HG03354 (cell line): ENCODE data around the gene HOXB6.

ENCODE experiments used
- ATAC-seq: cut with Tn5 transposase; IDR thresholded peaks from one replicate; pipeline ENCODE4 v1.9.1; 2021; ENCODE audit warnings: mild to moderate bottlenecking; ENCODE audit not compliant: unreplicated experiment, poor library complexity, severe bottlenecking

Gene HOXB6

GRCh38 chr17:48571024-48571818, 33.6 kb downstream of the HOXB6 start:
- no peak for ATAC-seq

- ATAC-seq, result no peak
These were observed 34.3 kb downstream of the HOXB6 start for GRCh38 chr17:48570325-48571023.

- ATAC-seq, result no peak
These were observed 35.0 kb downstream of the HOXB6 start for GRCh38 chr17:48569674-48570324.

GRCh38 chr17:48569240-48569582, 35.6 kb downstream of the HOXB6 start:
- no peak for ATAC-seq

GRCh38 chr17:48568499-48569239, 36.1 kb downstream of the HOXB6 start:
- no peak for ATAC-seq

GRCh38 chr17:48567646-48568354, 37.0 kb downstream of the HOXB6 start:
- no peak for ATAC-seq

GRCh38 chr17:48567209-48567608, 37.6 kb downstream of the HOXB6 start:
- no peak for ATAC-seq

GRCh38 chr17:48566717-48567116, 38.1 kb downstream of the HOXB6 start:
- ATAC-seq, result no peak

- ATAC-seq, result no peak
These were observed 38.7 kb downstream of the HOXB6 start for GRCh38 chr17:48565925-48566710.

- no peak for ATAC-seq
These were observed 39.7 kb downstream of the HOXB6 start for GRCh38 chr17:48565022-48565554.

- ATAC-seq, result no peak
These were observed 40.4 kb downstream of the HOXB6 start for GRCh38 chr17:48564188-48565021.

GRCh38 chr17:48563867-48564187, 41.0 kb downstream of the HOXB6 start:
- ATAC-seq, result no peak

GRCh38 chr17:48563385-48563838, 41.4 kb downstream of the HOXB6 start:
- ATAC-seq, result no peak

GRCh38 chr17:48562934-48563333, 41.9 kb downstream of the HOXB6 start:
- ATAC-seq, result no peak

- ATAC-seq, result peak; percentile 80
These were observed 42.6 kb downstream of the HOXB6 start for GRCh38 chr17:48561884-48562810.

GRCh38 chr17:48559840-48560817, 44.7 kb downstream of the HOXB6 start:
- ATAC-seq, result no peak
